HepG2 (cell line): ENCODE data around the gene BSG. TPM values are rescaled to one million over a fixed set of nuclear protein-coding genes. Genes with fewer than 3 reads are reported as not detected.
A peak's percentile ranks its signal among the peaks of the same experiment; 100 is the strongest.

Experiments
- ATF7-NPFF ChIP-seq: sonication (generic); formaldehyde crosslinking; IDR thresholded peaks from 2 replicates; pipeline ENCODE4 v1.8.1; 2023; ENCODE audit warnings: mild to moderate bottlenecking, low read depth, missing genetic modification reagents, moderate library complexity
- CHD2 ChIP-seq: IDR thresholded peaks from 2 replicates; pipeline ENCODE4 v1.6.1; 2011; ENCODE audit warnings: low read depth, low read length, improper control_type of control experiment
- DMAP1 ChIP-seq: IDR thresholded peaks from 2 replicates; pipeline ENCODE4 v1.6.1; 2016
- MBD4 ChIP-seq: IDR thresholded peaks from 2 replicates; pipeline ENCODE4 v1.6.1; 2012; ENCODE audit warnings: low read length, inconsistent platforms, borderline replicate concordance
- NCOR1 ChIP-seq: fragments of 200-600 bp; sonication (generic); IDR thresholded peaks from 2 replicates; pipeline ENCODE4 v1.7.0; 2017; ENCODE audit warnings: antibody characterized with exemption, low read length, borderline replicate concordance
- POLR2AphosphoS2 ChIP-seq: IDR thresholded peaks from 2 replicates; pipeline ENCODE4 v1.6.1; 2011; ENCODE audit warnings: low read depth, low read length, improper control_type of control experiment
- ZNF446 ChIP-seq: sonication (generic); formaldehyde crosslinking; IDR thresholded peaks from 2 replicates; pipeline ENCODE4 v1.5.0; 2020; ENCODE audit warnings: mild to moderate bottlenecking, missing genetic modification reagents
- ZNF530 ChIP-seq: sonication (generic); formaldehyde crosslinking; IDR thresholded peaks from 2 replicates; pipeline ENCODE4 v1.5.0; 2020; ENCODE audit warnings: low read depth, mild to moderate bottlenecking, missing genetic modification reagents
- polyA plus RNA-seq, 8 experiments: library from polyadenylated mRNA; depleted of rRNA in 3 of 8; stranded (reverse) in 7 of 8; unstranded in 1 of 8; fragments of >200 nt; fragmentation: Illumina TruSeq in 4 of 8; extraction: Trizol in 4 of 8; gene quantifications; 2 replicates each; pipeline versions ENCODE4 v1.2.1 to v1.2.3, GENCODE V29; 2011 to 2016; ENCODE audit warnings: low read depth in 4 of 8, missing spikeins in 1 of 8, mixed read lengths in 1 of 8; ENCODE audit not compliant: insufficient read depth in 1 of 8
- total RNA-seq, 5 experiments: library from RNA; depleted of rRNA; stranded (reverse); fragments of >200 nt; fragmentation: Illumina TruSeq; extraction: Trizol; gene quantifications; 2 replicates each; pipeline ENCODE4 v1.2.3, GENCODE V29; 2016; ENCODE audit warnings: low read depth in 1 of 5
- TF ChIP-seq, protein P1 (sequence below): sonication (generic); formaldehyde crosslinking; IDR thresholded peaks from 2 replicates; pipeline ENCODE4 v1.4.0; 2020; ENCODE audit warnings: missing genetic modification reagents
- TF ChIP-seq, protein P2 (sequence below), 2 experiments: sonication (generic) in 1 of 2; formaldehyde crosslinking in 1 of 2; IDR thresholded peaks; 2 replicates each; pipeline versions ENCODE4 v1.4.0 to v1.6.1; 2016 to 2020; ENCODE audit warnings: borderline replicate concordance in 1 of 2, low read depth in 1 of 2, mild to moderate bottlenecking in 1 of 2, missing genetic modification reagents in 1 of 2
- TF ChIP-seq, protein P3 (sequence below): sonication (generic); formaldehyde crosslinking; IDR thresholded peaks from 2 replicates; pipeline ENCODE4 v1.5.0; 2020; ENCODE audit warnings: missing genetic modification reagents, mild to moderate bottlenecking, borderline replicate concordance
- TF ChIP-seq, protein P4 (sequence below): sonication (generic); formaldehyde crosslinking; IDR thresholded peaks from 2 replicates; pipeline ENCODE4 v1.8.0; 2022; ENCODE audit warnings: mild to moderate bottlenecking, missing genetic modification reagents
- TF ChIP-seq, protein P5 (sequence below): sonication (generic); formaldehyde crosslinking; IDR thresholded peaks from 2 replicates; pipeline ENCODE4 v1.4.0; 2020; ENCODE audit warnings: mild to moderate bottlenecking, missing genetic modification reagents

The BSG gene
- total and polyA plus RNA-seq, 2 of the 13 experiments (the other 11 are each of a cell fraction or from before 2014, with no cell fraction given), result 309 to 754 TPM

DNA sequence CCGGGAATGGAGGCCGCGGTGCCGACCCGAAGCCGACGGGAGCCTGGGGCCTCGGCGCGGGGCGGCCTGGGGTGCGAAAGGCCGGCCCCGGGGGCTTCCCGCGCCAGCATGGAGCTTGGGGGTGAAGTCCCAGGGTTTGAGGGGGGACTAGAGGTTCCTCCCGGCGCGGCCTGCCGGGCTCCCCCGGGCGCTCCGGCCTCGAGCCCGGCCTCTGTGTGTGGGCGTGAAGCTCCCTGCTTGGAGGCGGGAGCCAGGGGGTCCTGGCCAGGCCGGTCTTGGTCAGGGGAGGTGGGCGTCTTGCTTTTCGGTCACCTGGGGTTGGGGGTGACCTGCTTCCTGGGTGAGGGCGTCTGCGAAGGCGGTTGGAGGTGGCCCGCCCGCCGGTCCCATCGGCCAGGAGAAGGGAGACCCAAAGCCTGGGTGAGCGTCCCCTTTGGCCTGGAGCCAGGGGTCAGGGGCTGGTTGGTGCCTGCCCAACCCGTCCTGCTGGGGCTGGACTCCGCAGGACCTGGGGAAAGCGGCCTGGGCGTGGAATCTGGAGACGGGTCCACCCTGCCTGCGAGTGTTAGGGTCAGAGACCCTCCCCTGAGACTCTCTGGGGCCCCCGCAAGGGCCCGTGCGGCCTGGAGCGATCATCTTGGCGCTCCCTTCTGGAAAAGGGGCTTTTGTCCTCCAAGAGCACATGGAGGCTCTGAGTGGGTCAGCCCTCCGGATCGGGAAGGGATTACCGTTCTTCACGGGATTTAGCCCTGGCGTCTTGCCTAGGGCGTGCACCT lies 535 bp downstream of the BSG start (continued):
- TF ChIP-seq ZNF446 (CRISPR knock-in tag), result no peak; the same call in 1 of the 2 replicates
- TF ChIP-seq, protein P1, sequence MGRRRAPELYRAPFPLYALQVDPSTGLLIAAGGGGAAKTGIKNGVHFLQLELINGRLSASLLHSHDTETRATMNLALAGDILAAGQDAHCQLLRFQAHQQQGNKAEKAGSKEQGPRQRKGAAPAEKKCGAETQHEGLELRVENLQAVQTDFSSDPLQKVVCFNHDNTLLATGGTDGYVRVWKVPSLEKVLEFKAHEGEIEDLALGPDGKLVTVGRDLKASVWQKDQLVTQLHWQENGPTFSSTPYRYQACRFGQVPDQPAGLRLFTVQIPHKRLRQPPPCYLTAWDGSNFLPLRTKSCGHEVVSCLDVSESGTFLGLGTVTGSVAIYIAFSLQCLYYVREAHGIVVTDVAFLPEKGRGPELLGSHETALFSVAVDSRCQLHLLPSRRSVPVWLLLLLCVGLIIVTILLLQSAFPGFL, result no peak
- TF ChIP-seq, protein P2, sequence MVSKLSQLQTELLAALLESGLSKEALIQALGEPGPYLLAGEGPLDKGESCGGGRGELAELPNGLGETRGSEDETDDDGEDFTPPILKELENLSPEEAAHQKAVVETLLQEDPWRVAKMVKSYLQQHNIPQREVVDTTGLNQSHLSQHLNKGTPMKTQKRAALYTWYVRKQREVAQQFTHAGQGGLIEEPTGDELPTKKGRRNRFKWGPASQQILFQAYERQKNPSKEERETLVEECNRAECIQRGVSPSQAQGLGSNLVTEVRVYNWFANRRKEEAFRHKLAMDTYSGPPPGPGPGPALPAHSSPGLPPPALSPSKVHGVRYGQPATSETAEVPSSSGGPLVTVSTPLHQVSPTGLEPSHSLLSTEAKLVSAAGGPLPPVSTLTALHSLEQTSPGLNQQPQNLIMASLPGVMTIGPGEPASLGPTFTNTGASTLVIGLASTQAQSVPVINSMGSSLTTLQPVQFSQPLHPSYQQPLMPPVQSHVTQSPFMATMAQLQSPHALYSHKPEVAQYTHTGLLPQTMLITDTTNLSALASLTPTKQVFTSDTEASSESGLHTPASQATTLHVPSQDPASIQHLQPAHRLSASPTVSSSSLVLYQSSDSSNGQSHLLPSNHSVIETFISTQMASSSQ (IDR thresholded peaks at IDR 0.05; ENCODE audit: low read depth), result no peak
- TF ChIP-seq, protein P2 (CRISPR knock-in tag; IDR thresholded peaks at IDR 0.05; ENCODE audit: borderline replicate concordance), result no peak
- TF ChIP-seq, protein P3, sequence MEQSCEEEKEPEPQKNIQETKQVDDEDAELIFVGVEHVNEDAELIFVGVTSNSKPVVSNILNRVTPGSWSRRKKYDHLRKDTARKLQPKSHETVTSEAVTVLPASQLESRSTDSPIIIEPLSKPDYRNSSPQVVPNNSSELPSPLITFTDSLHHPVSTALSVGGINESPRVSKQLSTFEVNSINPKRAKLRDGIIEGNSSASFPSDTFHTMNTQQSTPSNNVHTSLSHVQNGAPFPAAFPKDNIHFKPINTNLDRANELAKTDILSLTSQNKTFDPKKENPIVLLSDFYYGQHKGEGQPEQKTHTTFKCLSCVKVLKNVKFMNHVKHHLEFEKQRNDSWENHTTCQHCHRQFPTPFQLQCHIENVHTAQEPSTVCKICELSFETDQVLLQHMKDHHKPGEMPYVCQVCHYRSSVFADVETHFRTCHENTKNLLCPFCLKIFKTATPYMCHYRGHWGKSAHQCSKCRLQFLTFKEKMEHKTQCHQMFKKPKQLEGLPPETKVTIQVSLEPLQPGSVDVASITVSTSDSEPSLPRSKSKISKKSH (CRISPR knock-in tag), result peak; percentile 29; the same call in 1 of the 2 replicates
- TF ChIP-seq ATF7-NPFF (CRISPR knock-in tag), result 0 out of 2 replicates have a peak, but pooled peaks have one; percentile 39
- TF ChIP-seq, protein P4, sequence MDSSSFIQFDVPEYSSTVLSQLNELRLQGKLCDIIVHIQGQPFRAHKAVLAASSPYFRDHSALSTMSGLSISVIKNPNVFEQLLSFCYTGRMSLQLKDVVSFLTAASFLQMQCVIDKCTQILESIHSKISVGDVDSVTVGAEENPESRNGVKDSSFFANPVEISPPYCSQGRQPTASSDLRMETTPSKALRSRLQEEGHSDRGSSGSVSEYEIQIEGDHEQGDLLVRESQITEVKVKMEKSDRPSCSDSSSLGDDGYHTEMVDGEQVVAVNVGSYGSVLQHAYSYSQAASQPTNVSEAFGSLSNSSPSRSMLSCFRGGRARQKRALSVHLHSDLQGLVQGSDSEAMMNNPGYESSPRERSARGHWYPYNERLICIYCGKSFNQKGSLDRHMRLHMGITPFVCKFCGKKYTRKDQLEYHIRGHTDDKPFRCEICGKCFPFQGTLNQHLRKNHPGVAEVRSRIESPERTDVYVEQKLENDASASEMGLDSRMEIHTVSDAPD (CRISPR knock-in tag), result no peak
- peak; percentile 71 for TF ChIP-seq CHD2
- TF ChIP-seq ZNF530 (CRISPR knock-in tag), result no peak
- TF ChIP-seq, protein P5, sequence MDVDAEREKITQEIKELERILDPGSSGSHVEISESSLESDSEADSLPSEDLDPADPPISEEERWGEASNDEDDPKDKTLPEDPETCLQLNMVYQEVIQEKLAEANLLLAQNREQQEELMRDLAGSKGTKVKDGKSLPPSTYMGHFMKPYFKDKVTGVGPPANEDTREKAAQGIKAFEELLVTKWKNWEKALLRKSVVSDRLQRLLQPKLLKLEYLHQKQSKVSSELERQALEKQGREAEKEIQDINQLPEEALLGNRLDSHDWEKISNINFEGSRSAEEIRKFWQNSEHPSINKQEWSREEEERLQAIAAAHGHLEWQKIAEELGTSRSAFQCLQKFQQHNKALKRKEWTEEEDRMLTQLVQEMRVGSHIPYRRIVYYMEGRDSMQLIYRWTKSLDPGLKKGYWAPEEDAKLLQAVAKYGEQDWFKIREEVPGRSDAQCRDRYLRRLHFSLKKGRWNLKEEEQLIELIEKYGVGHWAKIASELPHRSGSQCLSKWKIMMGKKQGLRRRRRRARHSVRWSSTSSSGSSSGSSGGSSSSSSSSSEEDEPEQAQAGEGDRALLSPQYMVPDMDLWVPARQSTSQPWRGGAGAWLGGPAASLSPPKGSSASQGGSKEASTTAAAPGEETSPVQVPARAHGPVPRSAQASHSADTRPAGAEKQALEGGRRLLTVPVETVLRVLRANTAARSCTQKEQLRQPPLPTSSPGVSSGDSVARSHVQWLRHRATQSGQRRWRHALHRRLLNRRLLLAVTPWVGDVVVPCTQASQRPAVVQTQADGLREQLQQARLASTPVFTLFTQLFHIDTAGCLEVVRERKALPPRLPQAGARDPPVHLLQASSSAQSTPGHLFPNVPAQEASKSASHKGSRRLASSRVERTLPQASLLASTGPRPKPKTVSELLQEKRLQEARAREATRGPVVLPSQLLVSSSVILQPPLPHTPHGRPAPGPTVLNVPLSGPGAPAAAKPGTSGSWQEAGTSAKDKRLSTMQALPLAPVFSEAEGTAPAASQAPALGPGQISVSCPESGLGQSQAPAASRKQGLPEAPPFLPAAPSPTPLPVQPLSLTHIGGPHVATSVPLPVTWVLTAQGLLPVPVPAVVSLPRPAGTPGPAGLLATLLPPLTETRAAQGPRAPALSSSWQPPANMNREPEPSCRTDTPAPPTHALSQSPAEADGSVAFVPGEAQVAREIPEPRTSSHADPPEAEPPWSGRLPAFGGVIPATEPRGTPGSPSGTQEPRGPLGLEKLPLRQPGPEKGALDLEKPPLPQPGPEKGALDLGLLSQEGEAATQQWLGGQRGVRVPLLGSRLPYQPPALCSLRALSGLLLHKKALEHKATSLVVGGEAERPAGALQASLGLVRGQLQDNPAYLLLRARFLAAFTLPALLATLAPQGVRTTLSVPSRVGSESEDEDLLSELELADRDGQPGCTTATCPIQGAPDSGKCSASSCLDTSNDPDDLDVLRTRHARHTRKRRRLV (CRISPR knock-in tag), result 0 out of 2 replicates have a peak, but pooled peaks have one; percentile 63
- peak; percentile 1; the same call in 1 of the 2 replicates for TF ChIP-seq DMAP1 (CRISPR knock-in tag)
- TF ChIP-seq POLR2AphosphoS2, result no peak
- no peak for TF ChIP-seq MBD4
- peak; percentile 12; the same call in 1 of the 2 replicates for TF ChIP-seq NCOR1
